SK-N-SH treated with all-trans-retinoic acid at 6 μM for 48 hours (cell line): Measurements from ENCODE around the gene CCDC170.

ENCODE experiments used
- BACH2 ChIP-seq: fragments of 250-450 bp; sonication (Bioruptor Pico); IDR thresholded peaks from 2 replicates; pipeline ENCODE4 v1.9.0; 2021; ENCODE audit warnings: mild to moderate bottlenecking, borderline replicate concordance
- GLIS3 ChIP-seq: fragments of 250-450 bp; sonication (Bioruptor Pico); IDR thresholded peaks from 2 replicates; pipeline ENCODE4 v1.5.0; 2020; ENCODE audit warnings: mild to moderate bottlenecking, moderate library complexity
- ZC3H10 ChIP-seq: fragments of 250-450 bp; sonication (Bioruptor Pico); IDR thresholded peaks from 2 replicates; pipeline ENCODE4 v1.5.1; 2021; ENCODE audit warnings: mild to moderate bottlenecking, moderate library complexity
- ZFP3 ChIP-seq: fragments of 250-450 bp; sonication (Bioruptor Pico); IDR thresholded peaks from 2 replicates; pipeline ENCODE4 v1.5.0; 2020; ENCODE audit warnings: mild to moderate bottlenecking, moderate library complexity
- ZNF565 ChIP-seq: fragments of 450-650 bp; formaldehyde crosslinking; conservative IDR thresholded peaks from 2 replicates; pipeline ENCODE4 v1.5.0; 2020; ENCODE audit warnings: low read depth, mild to moderate bottlenecking, moderate library complexity
- TF ChIP-seq, protein P1 (sequence below): fragments of 250-450 bp; sonication (Bioruptor Pico); IDR thresholded peaks from 2 replicates; pipeline ENCODE4 v1.8.0; 2020; ENCODE audit warnings: mild to moderate bottlenecking, moderate library complexity, borderline replicate concordance
- TF ChIP-seq, protein P2 (sequence below): fragments of 250-450 bp; sonication (Bioruptor Pico); IDR thresholded peaks from 2 replicates; pipeline ENCODE4 v1.5.1; 2021; ENCODE audit warnings: mild to moderate bottlenecking, moderate library complexity
- TF ChIP-seq, protein P3 (sequence below): fragments of 250-450 bp; sonication (Bioruptor Pico); IDR thresholded peaks from 2 replicates; pipeline ENCODE4 v1.5.0; 2020; ENCODE audit warnings: mild to moderate bottlenecking, moderate library complexity

DNA sequence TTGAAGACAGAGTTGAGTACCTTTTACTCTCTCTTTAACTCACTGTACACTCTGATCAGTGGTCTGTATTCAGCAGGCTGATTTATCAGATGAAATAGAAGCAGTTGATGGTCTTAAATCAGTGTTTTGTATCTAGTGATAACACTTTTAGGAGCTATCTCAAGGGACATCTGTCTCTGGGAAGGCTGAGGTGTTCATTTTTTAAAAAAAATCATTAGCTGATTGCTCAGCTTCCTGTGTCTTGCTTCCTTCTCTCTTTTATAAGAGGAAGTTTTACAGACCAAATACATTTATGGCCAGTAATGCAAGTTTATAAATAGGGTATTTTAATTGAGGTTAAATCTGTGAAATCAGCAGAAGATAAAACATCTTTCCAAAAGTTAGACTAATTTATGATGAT lies 12.0 kb upstream of the CCDC170 start:
- TF ChIP-seq, protein P1, sequence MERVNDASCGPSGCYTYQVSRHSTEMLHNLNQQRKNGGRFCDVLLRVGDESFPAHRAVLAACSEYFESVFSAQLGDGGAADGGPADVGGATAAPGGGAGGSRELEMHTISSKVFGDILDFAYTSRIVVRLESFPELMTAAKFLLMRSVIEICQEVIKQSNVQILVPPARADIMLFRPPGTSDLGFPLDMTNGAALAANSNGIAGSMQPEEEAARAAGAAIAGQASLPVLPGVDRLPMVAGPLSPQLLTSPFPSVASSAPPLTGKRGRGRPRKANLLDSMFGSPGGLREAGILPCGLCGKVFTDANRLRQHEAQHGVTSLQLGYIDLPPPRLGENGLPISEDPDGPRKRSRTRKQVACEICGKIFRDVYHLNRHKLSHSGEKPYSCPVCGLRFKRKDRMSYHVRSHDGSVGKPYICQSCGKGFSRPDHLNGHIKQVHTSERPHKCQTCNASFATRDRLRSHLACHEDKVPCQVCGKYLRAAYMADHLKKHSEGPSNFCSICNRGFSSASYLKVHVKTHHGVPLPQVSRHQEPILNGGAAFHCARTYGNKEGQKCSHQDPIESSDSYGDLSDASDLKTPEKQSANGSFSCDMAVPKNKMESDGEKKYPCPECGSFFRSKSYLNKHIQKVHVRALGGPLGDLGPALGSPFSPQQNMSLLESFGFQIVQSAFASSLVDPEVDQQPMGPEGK (CRISPR knock-in tag), result no peak
- no peak for TF ChIP-seq ZFP3 (CRISPR knock-in tag)
- no peak for TF ChIP-seq ZNF565 (CRISPR knock-in tag)
- no peak for TF ChIP-seq ZC3H10 (CRISPR knock-in tag)
- TF ChIP-seq, protein P2, sequence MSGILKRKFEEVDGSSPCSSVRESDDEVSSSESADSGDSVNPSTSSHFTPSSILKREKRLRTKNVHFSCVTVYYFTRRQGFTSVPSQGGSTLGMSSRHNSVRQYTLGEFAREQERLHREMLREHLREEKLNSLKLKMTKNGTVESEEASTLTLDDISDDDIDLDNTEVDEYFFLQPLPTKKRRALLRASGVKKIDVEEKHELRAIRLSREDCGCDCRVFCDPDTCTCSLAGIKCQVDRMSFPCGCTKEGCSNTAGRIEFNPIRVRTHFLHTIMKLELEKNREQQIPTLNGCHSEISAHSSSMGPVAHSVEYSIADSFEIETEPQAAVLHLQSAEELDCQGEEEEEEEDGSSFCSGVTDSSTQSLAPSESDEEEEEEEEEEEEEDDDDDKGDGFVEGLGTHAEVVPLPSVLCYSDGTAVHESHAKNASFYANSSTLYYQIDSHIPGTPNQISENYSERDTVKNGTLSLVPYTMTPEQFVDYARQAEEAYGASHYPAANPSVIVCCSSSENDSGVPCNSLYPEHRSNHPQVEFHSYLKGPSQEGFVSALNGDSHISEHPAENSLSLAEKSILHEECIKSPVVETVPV (CRISPR knock-in tag), result no peak
- TF ChIP-seq GLIS3 (CRISPR knock-in tag), result no peak
- TF ChIP-seq BACH2 (CRISPR knock-in tag), result no peak
- TF ChIP-seq, protein P3, sequence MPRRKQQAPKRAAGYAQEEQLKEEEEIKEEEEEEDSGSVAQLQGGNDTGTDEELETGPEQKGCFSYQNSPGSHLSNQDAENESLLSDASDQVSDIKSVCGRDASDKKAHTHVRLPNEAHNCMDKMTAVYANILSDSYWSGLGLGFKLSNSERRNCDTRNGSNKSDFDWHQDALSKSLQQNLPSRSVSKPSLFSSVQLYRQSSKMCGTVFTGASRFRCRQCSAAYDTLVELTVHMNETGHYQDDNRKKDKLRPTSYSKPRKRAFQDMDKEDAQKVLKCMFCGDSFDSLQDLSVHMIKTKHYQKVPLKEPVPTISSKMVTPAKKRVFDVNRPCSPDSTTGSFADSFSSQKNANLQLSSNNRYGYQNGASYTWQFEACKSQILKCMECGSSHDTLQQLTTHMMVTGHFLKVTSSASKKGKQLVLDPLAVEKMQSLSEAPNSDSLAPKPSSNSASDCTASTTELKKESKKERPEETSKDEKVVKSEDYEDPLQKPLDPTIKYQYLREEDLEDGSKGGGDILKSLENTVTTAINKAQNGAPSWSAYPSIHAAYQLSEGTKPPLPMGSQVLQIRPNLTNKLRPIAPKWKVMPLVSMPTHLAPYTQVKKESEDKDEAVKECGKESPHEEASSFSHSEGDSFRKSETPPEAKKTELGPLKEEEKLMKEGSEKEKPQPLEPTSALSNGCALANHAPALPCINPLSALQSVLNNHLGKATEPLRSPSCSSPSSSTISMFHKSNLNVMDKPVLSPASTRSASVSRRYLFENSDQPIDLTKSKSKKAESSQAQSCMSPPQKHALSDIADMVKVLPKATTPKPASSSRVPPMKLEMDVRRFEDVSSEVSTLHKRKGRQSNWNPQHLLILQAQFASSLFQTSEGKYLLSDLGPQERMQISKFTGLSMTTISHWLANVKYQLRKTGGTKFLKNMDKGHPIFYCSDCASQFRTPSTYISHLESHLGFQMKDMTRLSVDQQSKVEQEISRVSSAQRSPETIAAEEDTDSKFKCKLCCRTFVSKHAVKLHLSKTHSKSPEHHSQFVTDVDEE (CRISPR knock-in tag), result no peak
